AG09319 (cell line): Measurements from ENCODE around the gene CAPN10.
A peak's percentile ranks its signal among the peaks of the same experiment; 100 is the strongest.

Experiments used
- DNase-seq: peaks from one replicate; pipeline ENCODE4 v3.0.0-alpha.2; 2010; ENCODE audit warnings: low read depth; ENCODE audit errors: extremely low read depth
- CTCF ChIP-seq: IDR thresholded peaks from 2 replicates; pipeline ENCODE4 v1.5.1; 2011; ENCODE audit warnings: low read depth, mild to moderate bottlenecking, inconsistent platforms, low read length, moderate library complexity

The CAPN10 gene

GRCh38 chr2:240554767-240555493 is 31.6 kb upstream of the CAPN10 start:
- no peak for DNase-seq
- no peak for TF ChIP-seq CTCF

- no peak for TF ChIP-seq CTCF
- no peak for DNase-seq
Observed at GRCh38 chr2:240555541-240556250, 30.8 kb upstream of the CAPN10 start.

GRCh38 chr2:240556553-240557100 is 29.9 kb upstream of the CAPN10 start:
- DNase-seq = no peak

GRCh38 chr2:240557101-240557751 is 29.3 kb upstream of the CAPN10 start:
- no peak for DNase-seq
- TF ChIP-seq CTCF = no peak; the same call in 1 of the 2 replicates

More at GRCh38 chr2:240556553-240557100, 29.9 kb upstream of the CAPN10 start:
- peak; percentile 56 for TF ChIP-seq CTCF

GRCh38 chr2:240557808-240558207 is 28.7 kb upstream of the CAPN10 start, which contains the start of gene ANKMY1:
Gene ANKMY1 (minus strand): TSS chr2:240557988. CDS start chr2:240557335, 653 bp downstream.
- no peak for DNase-seq
- no peak for TF ChIP-seq CTCF

GRCh38 chr2:240558236-240558761 is 28.2 kb upstream of the CAPN10 start:
- TF ChIP-seq CTCF = no peak
- DNase-seq = no peak
